ENCODE data around the gene ZMIZ1.

DNA sequence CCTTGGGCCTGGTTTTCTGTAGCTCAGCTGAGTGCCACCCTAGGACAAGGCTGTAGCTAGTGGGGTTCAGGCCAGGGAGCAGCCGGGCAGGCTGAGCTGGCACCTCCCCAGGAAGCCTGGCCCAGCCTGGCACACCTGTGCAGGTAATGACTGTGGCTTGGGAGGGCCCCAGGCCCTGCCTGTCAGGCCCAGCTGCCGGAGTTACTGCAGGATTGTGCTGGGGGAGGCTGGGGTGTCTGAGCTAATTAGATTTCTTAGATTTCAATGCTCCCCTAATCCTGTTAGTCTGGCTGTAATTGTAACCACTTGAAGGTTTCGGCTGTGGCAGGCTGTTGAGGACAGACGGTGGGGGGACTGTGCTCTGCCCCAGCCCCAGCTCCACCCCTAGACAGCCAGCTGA, 6.0 kb downstream of the ZMIZ1 start:
- TF ChIP-seq, protein P1, sequence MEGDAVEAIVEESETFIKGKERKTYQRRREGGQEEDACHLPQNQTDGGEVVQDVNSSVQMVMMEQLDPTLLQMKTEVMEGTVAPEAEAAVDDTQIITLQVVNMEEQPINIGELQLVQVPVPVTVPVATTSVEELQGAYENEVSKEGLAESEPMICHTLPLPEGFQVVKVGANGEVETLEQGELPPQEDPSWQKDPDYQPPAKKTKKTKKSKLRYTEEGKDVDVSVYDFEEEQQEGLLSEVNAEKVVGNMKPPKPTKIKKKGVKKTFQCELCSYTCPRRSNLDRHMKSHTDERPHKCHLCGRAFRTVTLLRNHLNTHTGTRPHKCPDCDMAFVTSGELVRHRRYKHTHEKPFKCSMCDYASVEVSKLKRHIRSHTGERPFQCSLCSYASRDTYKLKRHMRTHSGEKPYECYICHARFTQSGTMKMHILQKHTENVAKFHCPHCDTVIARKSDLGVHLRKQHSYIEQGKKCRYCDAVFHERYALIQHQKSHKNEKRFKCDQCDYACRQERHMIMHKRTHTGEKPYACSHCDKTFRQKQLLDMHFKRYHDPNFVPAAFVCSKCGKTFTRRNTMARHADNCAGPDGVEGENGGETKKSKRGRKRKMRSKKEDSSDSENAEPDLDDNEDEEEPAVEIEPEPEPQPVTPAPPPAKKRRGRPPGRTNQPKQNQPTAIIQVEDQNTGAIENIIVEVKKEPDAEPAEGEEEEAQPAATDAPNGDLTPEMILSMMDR (IDR thresholded peaks at IDR 0.05): no peak
- TF ChIP-seq ZFX (IDR thresholded peaks at IDR 0.05; ENCODE audit: borderline replicate concordance): no peak
